HG03025 (cell line): ENCODE measurements around the gene ZFAND3.

Experiments
- ATAC-seq: cut with Tn5 transposase; IDR thresholded peaks from one replicate; pipeline ENCODE4 v1.9.1; 2021; ENCODE audit warnings: mild to moderate bottlenecking, moderate library complexity; ENCODE audit not compliant: unreplicated experiment, low FRiP score

The ZFAND3 gene, protein sequence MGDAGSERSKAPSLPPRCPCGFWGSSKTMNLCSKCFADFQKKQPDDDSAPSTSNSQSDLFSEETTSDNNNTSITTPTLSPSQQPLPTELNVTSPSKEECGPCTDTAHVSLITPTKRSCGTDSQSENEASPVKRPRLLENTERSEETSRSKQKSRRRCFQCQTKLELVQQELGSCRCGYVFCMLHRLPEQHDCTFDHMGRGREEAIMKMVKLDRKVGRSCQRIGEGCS

DNA sequence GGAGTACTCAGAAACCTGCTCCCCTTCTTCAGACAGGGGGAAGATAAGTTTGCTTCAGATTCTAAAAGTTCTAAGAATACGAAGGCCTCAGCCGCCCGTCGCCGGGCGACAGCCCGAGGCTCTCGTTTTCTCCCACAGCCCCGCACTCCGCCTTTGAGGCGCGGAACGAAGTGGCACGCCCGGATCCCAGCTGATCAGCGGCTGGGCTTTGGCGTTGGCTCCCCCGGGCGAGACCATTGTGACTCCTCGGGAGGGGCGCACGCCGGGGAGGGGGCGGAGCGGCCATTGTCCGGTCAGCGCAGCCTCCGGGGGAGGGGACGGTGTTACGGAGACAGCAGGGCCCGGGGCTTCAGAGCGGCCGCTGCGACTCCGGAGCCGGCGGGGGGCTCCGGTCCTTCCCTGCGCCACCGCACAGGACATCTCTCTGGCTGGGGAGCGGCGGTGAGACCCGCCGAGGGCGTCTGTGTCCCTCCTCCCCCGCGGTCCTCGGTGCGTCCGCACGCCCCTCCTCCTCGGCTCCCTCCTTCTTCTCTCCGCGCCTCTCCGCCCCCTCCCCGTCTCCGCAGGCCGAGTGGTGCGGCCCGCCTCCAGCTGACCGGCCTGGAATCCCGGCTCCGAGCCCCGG, at the start of gene ZFAND3:
Gene ZFAND3, plus strand, starts transcription at position 551 of the 625 bp plus-strand sequence. CDS start 219 bp downstream, outside the sequence.
- peak; percentile 83 for ATAC-seq

DNA sequence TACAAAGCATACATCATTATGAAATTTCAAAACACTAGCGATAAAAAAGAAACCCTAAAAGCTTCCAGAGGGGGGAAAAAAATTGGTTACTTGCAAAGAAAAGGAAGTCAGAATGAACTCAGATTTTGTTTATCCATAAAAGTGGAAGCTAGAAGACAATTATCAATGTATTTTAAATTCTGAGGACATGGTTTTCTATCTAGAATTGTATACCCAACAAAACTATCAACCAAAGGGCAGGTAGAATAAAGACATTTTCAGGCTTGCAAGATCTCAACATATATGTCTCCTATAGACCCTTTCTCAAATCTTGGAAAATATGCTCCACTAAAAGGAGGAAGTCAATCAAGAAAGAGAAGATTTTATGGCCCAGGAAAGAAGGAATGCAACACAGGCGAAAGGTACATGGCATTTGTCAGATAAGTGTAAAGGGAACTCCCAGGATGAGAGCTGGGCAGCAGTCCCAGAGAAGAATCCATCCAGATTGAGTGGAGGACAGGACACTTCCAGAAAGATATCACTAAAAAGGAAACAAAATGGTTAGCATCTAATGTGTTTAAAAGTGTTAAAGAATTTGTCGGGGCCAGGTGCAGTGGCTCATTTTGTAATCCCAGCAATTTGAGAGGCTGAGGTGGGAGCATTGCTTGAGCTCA, 45.4 kb upstream of the ZFAND3 start:
- no peak for ATAC-seq

DNA sequence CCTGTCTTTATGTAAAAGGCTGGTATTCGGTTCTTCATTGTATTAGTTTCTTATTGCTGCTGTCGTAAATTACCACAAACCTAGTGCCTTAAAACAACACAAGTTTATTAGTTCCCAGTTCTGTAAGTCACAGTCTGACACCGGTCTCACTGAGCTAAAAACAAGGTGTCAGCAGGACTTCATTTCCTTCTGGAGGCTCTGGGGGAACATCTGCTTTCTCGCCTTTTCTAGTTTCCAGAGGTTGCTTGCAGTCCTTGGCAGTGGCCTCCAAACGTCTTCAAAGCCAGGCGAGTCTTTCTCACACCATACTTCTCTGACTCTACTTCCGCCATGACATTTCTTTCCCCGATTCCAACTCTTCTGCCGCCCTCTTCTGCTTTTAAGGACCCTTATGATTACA, 43.0 kb upstream of the ZFAND3 start:
- no peak for ATAC-seq

DNA sequence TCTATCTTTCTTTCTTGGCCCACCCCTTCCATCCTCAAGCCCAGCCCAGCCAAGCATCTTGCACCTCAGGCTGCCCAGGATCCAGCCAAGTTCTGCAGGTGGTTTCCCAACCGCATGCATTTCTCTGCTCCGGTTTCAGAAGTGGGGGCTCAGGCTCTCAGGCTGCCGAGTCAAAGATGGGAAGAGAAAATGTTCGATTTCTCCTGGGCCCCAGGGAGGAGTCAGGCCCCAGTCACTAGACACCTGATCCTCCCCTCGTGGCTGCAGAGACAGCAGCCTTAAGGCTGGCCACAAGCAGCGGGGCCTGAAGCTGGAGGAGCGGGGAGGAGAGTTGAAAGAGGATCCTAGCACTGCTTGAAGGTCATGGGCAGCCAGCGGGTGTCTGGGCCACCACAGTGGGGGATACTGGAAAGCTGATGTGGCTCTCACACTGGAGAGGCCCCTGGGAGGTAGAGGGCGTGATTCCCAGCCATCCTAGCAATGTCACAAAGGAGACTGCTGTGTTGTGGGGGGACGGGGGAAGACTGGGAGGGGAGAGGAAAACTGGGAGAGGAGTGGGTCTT, 42.2 kb upstream of the ZFAND3 start:
- no peak for ATAC-seq

DNA sequence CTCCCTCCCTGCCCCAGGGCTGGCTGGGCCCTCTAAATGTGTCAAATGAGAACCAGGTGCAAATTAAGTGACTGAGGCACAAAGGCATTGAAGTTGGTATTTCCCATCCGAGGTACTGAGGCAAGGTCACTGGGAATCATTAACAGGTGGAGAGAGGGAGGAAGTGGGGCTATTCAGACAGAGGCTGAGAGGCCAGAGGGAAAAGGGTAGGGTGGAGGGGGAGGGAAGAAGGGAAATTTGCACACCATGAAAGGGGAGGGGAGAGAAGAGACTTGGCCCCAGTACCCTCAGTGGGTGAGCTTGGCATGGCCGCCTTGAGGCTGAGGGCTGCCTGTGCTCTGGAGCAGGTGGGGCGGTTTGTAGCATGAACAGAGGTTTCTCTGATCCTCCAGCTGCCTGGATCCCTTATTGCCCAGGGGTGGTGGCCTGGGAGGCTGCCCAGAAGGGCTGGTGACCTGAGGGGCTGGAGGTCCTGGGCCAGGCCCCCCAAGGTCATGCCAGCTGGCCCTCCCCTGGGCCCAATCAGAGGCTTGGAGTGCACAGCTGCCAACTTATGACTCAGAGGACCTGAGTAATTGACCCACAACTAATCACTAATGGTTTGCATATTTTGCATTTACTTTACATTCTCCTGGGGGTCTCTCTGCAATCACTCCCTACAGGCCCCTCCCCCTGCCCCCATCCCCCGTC, 40.3 kb upstream of the ZFAND3 start:
- ATAC-seq: no peak

DNA sequence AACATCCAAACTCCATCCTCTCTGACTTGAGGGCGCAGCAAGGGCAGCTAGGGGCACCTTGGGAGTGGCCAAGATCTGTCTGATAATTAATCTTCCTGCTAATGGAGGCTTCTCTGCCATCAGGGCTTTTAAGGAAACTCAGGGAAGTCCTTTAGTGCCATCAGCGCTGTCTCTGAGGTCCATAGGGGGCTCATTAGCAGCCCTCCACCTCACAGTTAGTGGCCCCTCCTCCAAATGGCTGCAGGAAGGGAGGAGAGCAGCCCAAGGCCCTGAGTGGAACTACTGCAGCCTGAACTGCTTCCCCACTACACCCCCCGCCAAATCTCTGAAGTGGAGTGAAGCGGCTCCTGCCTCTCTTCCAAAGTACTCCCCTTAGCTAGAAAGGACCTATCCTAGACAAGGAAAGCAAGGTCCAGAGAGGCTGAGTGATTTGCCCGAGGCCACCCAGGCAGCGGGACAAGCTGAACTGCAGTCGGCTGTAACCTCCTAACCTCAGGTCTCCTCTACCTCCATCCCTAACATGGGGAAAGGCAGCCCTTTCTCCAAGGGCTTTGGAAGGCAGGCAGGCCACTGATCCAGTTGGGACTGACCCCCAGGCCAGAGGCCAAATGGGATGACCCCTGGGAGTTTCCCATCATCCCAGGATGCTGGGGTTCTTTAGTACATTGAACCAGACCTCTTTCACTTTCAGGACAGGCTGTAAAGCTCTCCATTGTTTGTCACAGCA, 39.5 kb upstream of the ZFAND3 start:
- ATAC-seq: no peak

DNA sequence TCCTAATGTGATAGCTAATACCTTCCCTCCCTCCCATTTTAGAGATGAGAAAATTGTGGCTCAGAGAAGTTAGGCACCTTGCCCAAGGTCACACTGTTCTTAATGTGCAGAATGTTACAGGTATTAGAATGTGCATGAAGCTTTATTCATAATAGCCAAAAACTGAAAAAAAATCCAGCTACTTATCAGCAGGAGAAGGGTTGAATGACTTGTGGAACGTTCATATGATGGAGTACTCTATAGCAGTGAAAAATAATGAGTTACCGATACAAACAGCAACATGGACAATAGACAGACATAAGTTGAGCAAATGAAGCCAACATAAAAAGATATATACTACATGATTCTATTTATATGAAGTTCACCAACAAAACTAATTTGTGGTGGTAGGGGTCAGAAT, 37.7 kb upstream of the ZFAND3 start:
- no peak for ATAC-seq

DNA sequence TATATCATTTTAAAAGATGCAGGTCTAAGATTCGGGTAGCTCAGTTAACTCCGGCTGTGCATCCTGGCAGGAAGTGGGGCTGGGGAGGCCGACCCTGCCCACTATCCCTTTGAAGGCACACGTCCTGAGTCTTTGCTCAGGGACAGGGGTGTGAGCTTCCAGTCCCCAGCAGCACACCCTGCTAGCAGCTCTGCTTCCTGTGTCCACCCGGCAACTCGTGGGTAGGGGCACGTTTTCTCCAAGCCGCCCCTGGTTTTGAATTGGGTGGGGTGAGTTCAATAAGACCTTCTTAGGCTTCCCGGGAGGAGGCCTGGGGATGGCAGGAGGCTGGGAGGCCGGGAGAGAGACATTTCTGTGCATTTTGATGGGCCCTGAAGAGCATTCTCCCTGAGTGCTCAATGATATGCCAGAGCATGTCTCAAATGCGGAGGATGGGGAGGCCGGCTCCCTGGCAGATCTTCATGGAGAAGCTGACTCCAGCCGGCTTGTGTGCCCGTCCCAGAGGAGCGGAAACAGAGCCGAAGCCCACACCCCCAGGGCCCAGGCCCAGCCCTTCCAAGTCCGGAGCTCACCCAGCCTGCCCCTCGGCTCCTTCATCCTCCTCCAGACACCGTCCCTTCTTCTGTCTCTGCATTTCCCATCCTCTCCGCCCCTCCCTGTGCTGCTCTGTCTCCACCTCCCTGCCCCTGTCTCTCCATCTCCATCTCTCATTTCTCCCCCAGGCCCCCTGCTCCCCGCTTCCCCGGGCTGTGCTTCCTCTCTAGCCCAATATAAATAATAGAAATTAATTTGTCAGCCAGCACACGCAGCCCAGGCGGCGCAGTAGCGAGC, 36.3 kb upstream of the ZFAND3 start:
- no peak for ATAC-seq

DNA sequence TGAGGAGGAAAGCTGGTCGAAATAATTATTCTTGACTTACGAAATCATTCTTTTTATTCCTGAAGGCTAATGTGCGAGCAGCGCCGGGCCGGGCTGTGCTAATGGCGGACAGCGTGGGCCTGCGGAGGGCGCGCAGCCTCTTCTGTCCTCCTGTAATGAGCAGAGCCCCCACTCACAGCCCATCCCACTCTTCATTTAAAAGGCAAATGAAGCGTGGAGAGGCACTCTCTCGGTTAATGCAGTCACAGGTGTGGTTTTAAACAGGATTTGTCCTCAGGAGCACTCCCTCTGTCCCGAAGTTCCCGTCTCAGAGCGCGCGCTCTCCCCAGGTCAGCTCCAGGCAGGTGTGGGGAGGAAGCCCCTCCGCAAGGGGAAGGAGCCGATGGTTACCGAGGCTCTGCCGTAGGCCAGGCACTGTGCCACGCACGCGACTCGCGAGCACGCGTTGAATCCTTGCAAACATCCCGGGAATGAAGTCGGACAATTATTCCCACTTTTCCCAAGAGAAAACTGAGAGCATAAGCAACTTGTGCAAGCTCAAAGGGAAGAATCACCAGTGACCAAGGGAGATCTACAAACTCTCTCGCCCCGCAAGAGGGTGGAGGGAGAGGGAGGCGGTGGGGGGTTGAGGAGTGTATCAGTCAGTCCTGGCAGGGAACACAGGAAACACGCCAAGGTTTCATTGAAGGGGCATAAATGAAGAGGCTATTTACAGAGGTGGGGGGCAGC, 35.5 kb upstream of the ZFAND3 start:
- ATAC-seq: no peak

DNA sequence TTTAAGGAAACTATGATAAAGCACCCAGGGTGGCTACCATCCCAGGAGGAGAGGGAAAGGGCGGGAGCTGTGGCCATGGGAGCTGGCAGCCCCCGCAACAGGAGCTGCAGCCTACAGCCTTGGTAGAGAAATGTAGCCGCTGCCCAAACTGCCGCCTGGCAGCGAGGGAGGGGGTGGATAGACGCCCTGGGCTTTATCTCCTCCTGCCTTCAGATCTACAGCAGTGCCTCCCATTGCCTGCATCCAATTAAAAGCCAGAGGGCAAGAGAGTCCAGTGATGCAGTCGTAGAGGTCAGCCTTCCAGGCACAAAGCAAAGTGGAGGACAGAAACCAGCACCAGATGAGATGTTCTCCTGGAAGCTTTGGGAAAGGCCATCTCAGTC, 35.0 kb upstream of the ZFAND3 start:
- no peak for ATAC-seq

DNA sequence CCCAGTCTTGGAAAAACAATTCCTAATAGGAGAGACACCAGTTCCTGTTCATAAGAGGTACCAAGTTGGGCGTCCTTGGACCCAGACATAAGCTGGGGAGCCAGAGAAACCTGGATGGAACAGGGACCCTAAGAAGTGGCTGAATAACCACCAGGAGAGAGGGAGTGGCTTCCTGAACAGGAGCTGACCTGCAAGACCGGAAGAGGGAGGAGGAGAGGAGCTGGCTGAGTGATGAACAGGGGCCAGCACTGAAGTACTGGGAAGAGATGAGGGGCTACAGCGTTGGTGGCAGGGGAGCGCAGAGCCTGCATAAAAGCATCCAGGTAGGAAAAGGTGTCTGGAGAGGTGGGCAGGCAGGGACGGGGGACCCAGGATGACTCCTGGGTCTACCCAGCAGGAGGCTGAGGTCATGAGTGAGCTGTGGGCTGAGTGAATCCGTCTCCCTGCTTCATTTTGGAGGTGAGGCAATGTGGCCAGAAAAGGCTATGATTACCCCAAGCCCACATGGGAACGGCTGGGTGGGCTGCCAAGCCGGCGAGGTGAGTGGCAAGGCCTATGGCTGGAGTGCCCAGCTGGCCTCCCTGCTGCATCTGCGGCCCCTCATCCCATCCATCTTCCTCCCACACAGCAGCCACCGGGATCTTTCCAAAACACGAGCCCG, 34.4 kb upstream of the ZFAND3 start:
- no peak for ATAC-seq

DNA sequence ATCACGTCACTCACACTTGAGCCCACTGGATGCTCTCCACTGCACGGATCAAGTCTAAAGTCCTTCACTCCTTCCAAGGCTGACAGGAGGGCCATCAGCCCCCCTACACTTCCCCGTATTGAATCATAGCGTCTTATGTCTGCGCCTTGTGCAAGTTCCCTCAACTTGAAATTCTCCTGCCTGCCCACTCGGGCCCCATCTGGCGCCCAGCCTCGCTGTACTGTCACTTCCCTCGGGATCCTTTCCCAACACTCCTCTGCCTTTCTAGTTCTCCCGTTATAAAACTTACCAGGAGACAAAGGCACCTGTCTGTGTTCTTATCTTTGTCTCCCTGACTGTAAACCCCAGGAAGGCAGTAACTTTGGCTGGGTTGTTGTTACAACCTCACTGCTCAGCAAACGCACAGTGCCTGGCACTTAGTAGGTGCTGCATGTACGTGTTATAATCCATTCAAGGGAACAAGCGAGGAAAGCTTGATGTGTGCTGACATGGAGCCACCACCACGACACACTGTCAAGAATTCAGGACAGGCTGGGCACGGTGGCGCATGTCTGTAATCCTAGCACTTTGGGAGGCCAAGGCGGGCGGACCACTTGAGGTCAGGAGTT, 33.8 kb upstream of the ZFAND3 start:
- no peak for ATAC-seq

DNA sequence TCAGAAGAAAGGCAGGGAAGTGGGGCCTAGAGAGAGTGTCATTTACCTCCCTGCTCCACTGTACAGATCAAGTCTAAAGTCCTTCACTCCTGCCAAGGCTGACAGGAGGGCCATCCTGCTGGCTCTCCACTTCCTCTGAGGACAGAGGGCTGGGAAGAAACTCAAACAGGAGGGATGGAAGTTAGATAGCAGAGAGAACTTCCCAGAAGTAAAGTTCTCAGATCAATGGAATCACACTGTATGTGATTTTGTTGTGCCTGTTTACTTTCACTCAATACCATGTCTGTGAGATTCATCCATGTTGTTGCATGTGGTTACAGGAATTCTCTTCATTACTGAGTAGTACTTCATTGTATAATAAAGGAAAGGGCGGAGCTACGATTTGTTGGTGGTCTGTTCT, 32.3 kb upstream of the ZFAND3 start:
- no peak for ATAC-seq

DNA sequence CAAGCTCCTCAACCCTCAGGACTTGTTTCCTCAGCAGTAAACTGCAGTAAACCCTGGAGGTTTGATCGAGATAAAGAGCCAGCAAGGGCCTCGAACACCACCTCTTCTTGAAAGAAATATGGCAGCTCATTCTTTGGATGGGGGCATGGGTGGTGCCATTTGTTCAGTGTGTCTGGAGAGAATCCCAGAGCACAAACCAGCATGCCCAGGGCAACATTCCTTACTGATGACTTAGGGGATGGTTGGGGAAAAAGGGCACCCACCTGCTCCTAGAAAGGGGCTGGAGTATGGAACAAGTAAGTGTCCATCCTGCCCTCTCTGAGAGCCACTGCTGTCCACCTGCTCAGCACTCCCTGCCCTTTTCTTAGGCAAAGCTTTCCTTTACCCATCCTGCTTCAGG, 31.3 kb upstream of the ZFAND3 start:
- ATAC-seq: no peak

DNA sequence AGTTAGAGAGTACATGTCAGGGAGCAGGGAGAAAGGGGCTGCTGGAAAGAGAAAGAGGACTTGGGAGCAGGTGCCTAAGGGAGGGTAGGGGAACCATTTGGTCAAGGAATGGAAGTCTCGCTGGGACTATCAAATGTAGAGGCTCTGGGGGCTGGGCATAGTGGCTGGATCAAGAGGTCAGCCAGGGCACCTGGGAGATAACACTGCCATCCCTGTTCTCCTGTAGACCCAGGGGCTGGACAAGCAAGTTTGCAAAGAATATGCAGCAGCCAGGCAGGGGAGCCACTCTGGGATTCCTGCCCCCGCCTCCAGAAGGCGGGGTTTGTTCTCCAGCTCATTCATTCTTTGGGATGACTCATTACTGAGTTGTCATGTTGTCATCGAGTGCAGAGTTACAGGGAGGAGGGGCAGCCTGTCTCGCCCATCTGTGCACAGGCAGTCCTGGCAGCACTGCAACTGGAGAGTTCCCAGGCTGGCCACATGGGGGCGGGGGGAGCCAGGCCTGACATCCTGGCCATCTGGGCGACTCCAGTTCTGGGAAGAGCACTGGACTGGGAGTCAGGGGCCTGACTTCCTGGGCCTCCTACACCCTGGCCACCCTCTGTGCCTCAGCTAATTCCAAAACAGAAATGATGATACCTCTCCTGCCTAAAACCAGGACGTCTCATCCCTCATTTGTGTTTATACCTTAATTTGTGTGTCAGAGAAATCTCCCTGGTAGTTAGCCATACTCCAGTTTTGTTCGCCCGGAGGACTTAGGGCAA, 28.2 kb upstream of the ZFAND3 start:
- ATAC-seq: no peak

DNA sequence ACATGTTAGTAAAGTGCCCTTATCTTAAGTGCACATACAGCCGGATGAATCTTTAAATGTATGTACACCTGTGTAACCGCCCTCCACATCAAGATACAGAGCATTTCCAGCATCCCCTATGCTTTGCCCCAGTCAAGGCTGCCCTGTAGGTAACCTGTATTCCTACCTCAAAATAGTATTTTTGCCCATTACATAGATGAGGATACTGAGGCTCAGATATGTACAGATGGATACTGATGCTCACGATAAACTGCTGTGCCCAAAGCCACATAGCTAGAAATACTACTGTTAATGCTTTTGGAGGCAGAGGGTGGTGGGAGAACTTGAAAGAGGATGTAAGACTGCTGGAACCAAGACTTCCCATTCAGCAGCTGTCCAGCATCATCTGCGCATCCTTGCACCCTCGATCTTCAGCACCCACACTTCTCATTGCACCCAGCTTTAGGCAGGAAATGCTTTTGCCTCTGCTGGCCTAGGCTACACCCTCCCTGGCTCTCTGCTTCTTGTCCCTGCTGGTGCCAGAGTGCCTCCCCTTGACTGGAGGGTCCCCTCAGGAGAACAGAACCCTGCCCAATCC, 27.0 kb upstream of the ZFAND3 start:
- no peak for ATAC-seq

DNA sequence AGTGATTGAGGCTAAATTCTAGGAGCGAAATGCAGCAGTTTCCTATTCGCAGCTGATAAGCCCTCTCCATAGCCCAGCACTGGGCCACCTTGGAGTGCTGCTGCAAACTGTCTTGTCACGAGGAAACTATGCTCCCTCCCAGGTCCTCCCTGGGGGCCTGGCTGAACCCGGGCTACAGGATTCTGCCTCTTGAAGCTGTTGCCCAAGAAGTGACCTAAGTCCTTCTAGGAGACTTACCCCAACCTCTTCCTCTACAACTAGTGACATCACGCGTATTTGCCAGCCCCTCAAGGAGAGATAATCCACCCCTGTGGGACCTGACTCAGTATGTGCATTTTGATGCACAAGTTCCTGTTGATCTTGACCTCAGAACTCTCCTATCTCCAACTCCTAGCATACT, 26.5 kb upstream of the ZFAND3 start:
- no peak for ATAC-seq
